Endothelial cell of umbilical vein (primary cell): ENCODE measurements around the gene RIOK3.

ENCODE experiments used
- EZH2 ChIP-seq: IDR thresholded peaks from 2 replicates; pipeline ENCODE4 v1.6.1; 2012; ENCODE audit warnings: borderline replicate concordance, low read depth, mild to moderate bottlenecking, moderate library complexity, low read length, inconsistent platforms; ENCODE audit not compliant: severe bottlenecking
- POLR2A ChIP-seq: IDR thresholded peaks from 2 replicates; pipeline ENCODE4 v1.6.1; 2012; ENCODE audit warnings: low read depth, mild to moderate bottlenecking, control low read depth, low read length
- TF ChIP-seq, protein P1 (sequence below), 2 donors: IDR thresholded peaks; 1 replicate in 1 of 2; 2 replicates in 1 of 2; pipeline ENCODE4 v1.5.1; 2011; ENCODE audit warnings: low read length in 2 of 2, mild to moderate bottlenecking in 2 of 2, moderate library complexity in 2 of 2, control low read depth in 1 of 2, inconsistent platforms in 1 of 2, low read depth in 1 of 2; ENCODE audit not compliant: insufficient read depth in 1 of 2; ENCODE audit errors: extremely low read depth in 1 of 2
- TF ChIP-seq, protein P2 (sequence below): IDR thresholded peaks from 2 replicates; pipeline ENCODE4 v1.6.1; 2011; ENCODE audit not compliant: insufficient read depth, insufficient read length

DNA sequence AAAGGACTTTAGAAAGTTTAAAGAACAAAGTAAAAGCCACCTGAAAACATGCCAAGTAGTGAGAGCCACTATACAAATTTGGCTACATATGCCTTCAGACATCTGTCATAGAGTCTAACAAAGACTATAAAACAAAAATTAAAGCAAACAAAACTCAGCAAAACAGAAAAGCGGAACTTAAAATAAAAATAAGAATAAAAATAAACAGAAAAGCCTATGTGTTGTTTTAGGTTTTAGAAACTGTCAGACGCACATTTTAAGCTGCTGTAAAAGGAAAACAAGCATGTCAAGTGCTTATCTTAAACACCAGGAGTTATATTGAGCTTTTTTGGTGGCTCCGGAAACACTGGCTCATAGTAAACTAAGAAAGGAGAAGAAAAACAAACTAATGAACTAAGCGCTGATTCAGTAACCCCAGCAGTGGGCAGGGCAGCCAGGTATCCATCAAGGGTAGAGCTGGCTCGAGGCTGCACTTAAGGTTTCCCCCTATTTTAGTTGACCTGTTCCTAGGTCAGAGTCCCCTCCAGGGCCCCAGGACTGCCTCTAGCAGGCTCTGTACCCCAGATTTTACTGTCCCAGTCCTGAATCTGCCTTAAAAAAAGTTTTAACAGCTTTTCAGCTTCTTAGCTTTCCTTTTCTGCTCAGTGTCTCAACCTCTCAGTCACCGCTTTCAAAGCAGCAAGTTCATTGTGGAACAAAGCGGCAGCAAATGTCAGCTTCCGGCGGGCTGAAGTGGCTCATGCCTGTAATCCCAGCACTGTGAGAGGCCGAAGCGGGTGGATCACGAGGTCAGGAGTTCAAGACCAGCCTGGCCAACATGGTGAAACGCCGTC, 34.9 kb downstream of the RIOK3 start:
- TF ChIP-seq EZH2 (no peak), POLR2A (no peak)
- TF ChIP-seq, protein P1, sequence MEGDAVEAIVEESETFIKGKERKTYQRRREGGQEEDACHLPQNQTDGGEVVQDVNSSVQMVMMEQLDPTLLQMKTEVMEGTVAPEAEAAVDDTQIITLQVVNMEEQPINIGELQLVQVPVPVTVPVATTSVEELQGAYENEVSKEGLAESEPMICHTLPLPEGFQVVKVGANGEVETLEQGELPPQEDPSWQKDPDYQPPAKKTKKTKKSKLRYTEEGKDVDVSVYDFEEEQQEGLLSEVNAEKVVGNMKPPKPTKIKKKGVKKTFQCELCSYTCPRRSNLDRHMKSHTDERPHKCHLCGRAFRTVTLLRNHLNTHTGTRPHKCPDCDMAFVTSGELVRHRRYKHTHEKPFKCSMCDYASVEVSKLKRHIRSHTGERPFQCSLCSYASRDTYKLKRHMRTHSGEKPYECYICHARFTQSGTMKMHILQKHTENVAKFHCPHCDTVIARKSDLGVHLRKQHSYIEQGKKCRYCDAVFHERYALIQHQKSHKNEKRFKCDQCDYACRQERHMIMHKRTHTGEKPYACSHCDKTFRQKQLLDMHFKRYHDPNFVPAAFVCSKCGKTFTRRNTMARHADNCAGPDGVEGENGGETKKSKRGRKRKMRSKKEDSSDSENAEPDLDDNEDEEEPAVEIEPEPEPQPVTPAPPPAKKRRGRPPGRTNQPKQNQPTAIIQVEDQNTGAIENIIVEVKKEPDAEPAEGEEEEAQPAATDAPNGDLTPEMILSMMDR (IDR thresholded peaks at IDR 0.05; ENCODE audit: extremely low read depth in 1 of 2, insufficient read depth in 1 of 2, low read depth in 1 of 2, low read length in 2 of 2): no peak
- TF ChIP-seq, protein P2, sequence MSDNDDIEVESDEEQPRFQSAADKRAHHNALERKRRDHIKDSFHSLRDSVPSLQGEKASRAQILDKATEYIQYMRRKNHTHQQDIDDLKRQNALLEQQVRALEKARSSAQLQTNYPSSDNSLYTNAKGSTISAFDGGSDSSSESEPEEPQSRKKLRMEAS: no peak
